ENCODE measurements around the gene MTA1. TPM values are rescaled to one million over a fixed set of nuclear protein-coding genes. Genes with fewer than 3 reads are reported as not detected.

The MTA1 gene
- total and polyA plus RNA-seq, 2 experiments from 2014 or later, result 110 to 208 TPM

DNA sequence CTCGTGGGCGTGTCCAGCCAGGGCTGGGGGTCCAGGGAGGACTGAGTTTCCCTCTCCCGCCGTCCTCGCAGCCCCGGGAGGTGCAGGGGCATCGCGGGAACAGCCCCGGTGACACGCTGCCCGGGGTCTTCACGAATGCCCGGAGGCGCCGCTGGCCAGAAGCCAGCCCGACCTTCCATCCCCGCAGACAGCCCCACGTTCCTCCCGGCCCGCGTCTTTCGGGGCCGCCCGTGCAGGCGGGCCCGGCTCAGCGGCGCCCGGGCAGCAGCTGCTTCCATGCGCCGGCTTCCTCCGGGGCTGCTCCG is 70.6 kb downstream of the MTA1 start:
- peaks cover 24% of the 10 kb centered on the region for H3K4me1 ChIP-seq (ENCODE audit: low read depth)
- peak overlapping the region; percentile 45 for H3K4me3 ChIP-seq
- no peaks in the 10 kb centered on the region for H3K9me3 ChIP-seq (ENCODE audit: low read depth)
- H3K27me3 ChIP-seq, result no peaks in the 10 kb centered on the region
- H3K27ac ChIP-seq, result peak overlapping the region; percentile 92
- TF ChIP-seq, protein P1, sequence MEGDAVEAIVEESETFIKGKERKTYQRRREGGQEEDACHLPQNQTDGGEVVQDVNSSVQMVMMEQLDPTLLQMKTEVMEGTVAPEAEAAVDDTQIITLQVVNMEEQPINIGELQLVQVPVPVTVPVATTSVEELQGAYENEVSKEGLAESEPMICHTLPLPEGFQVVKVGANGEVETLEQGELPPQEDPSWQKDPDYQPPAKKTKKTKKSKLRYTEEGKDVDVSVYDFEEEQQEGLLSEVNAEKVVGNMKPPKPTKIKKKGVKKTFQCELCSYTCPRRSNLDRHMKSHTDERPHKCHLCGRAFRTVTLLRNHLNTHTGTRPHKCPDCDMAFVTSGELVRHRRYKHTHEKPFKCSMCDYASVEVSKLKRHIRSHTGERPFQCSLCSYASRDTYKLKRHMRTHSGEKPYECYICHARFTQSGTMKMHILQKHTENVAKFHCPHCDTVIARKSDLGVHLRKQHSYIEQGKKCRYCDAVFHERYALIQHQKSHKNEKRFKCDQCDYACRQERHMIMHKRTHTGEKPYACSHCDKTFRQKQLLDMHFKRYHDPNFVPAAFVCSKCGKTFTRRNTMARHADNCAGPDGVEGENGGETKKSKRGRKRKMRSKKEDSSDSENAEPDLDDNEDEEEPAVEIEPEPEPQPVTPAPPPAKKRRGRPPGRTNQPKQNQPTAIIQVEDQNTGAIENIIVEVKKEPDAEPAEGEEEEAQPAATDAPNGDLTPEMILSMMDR (IDR thresholded peaks at IDR 0.05; ENCODE audit: low read depth, low read length), result no peak
- DNase-seq (ENCODE audit: low read depth in 1 of 2, low spot score in 1 of 2), result no peak
- H3K36me3 ChIP-seq, result no peaks in the 10 kb centered on the region

DNA sequence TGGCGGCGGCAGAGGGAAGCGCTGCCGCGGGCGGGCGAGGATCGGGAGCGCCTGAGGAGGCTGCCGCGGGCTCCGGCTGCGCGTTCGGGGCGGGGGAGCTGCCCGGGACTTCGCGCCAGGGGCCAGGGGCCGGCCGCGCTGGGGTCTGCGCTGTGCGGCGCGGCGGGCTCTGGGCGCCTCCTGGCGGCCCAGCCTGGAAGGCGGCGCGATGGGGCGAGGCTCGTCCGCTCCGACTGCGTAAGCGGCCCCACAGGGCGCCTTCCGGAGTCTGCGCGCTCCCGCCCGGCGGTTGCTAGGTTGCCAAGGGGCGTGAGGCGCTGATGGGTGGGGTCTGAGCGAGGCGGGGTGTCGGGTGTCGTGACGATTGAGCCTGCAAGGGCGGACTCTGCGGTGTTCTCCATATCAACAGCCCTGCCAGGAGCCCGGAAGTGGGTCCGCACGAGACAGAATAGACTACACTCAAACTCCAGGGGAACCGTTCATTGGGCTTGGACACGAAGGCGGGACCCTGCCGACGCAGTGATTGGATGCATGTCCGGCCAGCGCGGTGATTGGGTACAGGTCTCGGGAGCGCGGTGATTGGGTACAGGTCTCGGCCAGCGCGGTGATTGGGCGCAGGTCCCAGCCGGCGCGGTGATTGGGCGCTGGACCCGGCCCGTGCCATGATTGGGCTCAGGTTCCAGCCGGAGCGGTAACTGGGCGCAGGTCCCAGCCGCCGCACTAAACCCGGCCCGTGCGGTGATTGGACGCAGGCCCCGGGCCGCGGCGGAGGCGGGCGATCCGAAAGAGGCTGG is 71.1 kb downstream of the MTA1 start, which contains the start of gene TEDC1:
TSS of gene TEDC1 (plus strand) at position 675 of the 794 bp plus-strand sequence. CDS start 130 bp downstream, outside the sequence.
- peak within 1 kb of the TSS; percentile 45 for H3K4me3 ChIP-seq
- TF ChIP-seq, protein P1 (IDR thresholded peaks at IDR 0.05; ENCODE audit: low read depth, low read length), result peak; percentile 64
- H3K36me3 ChIP-seq, result no peaks in the 10 kb centered on the region
- DNase-seq (ENCODE audit: low read depth in 1 of 2, low spot score in 1 of 2), result peak; percentile 98 to 100
- no peaks in the 10 kb centered on the region for H3K27me3 ChIP-seq
- no peaks in the 10 kb centered on the region for H3K9me3 ChIP-seq (ENCODE audit: low read depth)
- peak within 1 kb of the TSS; percentile 92 for H3K27ac ChIP-seq
- peaks cover 18% of the 10 kb centered on the region for H3K4me1 ChIP-seq (ENCODE audit: low read depth)

DNA sequence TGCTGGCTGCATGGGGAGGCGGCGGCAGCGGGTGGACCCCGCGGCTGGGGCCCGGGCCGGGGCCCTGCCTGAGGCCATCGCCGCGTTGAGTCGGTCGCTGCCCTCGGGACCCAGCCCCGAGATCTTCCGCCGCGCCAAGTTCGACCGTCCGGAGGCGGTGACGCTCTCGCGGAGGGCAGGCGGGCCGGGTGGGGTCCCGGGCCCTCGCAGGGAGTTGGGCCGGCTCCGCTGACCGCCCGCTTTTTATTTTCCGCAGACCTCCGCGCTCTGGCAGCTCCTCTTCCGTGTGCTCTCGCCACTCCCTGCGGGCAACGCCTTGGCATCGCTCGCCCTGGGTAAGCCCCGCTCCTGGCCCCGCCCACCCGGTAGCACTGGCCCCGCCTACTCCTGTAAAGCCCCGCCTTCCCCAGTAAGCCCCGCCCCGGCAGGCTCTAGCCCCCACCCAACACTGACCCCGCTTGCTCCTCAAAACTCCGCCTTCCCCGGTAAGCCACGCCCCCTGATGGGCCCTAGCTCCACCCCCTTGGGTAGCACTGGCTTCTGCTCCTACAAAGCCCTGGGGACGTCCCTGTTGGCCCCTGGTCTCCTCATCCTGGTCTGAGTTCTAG is 71.8 kb downstream of the MTA1 start:
- Histone ChIP-seq H3K36me3 (no peaks in the 10 kb centered on the region), H3K27ac (peak overlapping the region; percentile 11), H3K4me3 (peak overlapping the region; percentile 37), H3K4me1 (ENCODE audit: low read depth) (peaks cover 12% of the 10 kb centered on the region), H3K9me3 (ENCODE audit: low read depth) (no peaks in the 10 kb centered on the region), H3K27me3 (no peaks in the 10 kb centered on the region)
- TF ChIP-seq, protein P1 (IDR thresholded peaks at IDR 0.05; ENCODE audit: low read depth, low read length), result no peak
- peak in 1 of 2 donors; percentile 32 for DNase-seq (ENCODE audit: low read depth in 1 of 2, low spot score in 1 of 2)

DNA sequence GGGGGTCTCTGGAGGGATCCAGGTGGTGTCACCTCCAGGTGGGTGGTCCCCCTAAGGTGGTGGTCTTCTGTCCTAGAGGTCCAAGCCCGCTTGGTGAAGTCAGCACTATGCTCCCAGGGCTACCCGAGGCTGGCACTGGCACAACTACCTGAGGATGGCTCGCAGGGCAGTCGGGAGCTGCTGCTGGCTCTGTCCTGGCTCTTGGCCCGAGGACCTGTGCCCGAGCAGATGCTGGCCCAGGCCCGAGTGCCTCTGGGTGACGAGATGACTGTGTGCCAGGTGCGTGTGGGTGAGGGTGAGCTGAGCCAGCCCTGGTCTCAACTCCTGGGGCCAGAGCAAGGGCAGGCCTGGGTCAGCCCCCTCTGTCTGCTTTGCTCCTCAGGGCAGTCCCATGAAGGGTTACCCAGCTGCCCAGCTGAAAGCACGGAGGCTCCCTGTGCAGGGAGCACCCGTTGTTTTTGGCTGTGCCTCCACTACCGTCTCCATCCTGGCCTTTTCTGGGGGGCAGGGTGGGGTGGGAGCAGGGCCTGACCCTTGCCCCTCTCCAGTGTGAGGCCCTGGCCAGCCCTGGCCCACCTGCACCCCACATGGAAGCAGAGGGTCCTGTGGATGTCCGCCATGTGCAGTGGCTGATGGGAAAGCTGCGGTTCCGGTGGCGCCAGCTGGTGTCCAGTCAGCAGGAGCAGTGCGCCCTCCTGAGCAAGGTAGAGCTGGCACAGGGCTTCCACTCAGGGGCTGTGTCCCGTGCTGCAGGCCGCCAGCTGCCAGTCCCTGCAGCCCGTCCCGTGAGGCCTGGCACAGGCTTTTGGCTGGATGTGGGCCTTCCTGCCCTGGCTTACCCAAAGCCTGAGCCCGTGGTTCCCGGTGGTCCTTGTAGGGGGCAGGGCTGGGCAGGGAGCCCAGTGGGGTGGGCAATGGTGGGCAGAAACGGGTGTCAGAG is 72.7 kb downstream of the MTA1 start:
- Histone ChIP-seq H3K4me3 (no peak overlapping the region), H3K4me1 (ENCODE audit: low read depth) (peaks cover 12% of the 10 kb centered on the region), H3K9me3 (ENCODE audit: low read depth) (no peaks in the 10 kb centered on the region), H3K27ac (no peak overlapping the region), H3K27me3 (no peaks in the 10 kb centered on the region), H3K36me3 (no peaks in the 10 kb centered on the region)
- DNase-seq (ENCODE audit: low read depth in 1 of 2, low spot score in 1 of 2), result no peak
- TF ChIP-seq, protein P1 (IDR thresholded peaks at IDR 0.05; ENCODE audit: low read depth, low read length), result no peak

Measured in cardiac muscle cell (in vitro differentiated cells and primary cell).